ENCODE results near the gene EXOC1L.

EXOC1L gene

GRCh38 chr4:55819634-55820033 lies at the start of gene EXOC1L:
TSS of gene EXOC1L (plus strand) at chr4:55819790. CDS start at chr4:55820027, 237 bp downstream.
- DNase-seq = no peak

GRCh38 chr4:55770662-55771061 lies 48.9 kb upstream of the EXOC1L start:
- no peak for DNase-seq

GRCh38 chr4:55781341-55781740 lies 38.2 kb upstream of the EXOC1L start:
- DNase-seq = no peak

- DNase-seq = no peak
These were observed 37.8 kb upstream of the EXOC1L start for GRCh38 chr4:55781812-55782211.

GRCh38 chr4:55783584-55783983 lies 36.0 kb upstream of the EXOC1L start:
- DNase-seq = no peak

- no peak for DNase-seq
These were observed 34.8 kb upstream of the EXOC1L start for GRCh38 chr4:55784747-55785146.

- DNase-seq = no peak
These were observed 27.9 kb upstream of the EXOC1L start for GRCh38 chr4:55791666-55792065.

- no peak for DNase-seq
These were observed 26.1 kb upstream of the EXOC1L start for GRCh38 chr4:55793479-55793878.

GRCh38 chr4:55794053-55794452 lies 25.5 kb upstream of the EXOC1L start:
- no peak for DNase-seq

GRCh38 chr4:55795341-55795740 lies 24.2 kb upstream of the EXOC1L start:
- no peak for DNase-seq

GRCh38 chr4:55801498-55801897 lies 18.1 kb upstream of the EXOC1L start:
- DNase-seq = no peak

- no peak for DNase-seq
These were observed 12.0 kb upstream of the EXOC1L start for GRCh38 chr4:55807556-55807955.

- DNase-seq = no peak
These were observed 11.4 kb upstream of the EXOC1L start for GRCh38 chr4:55808186-55808585.

GRCh38 chr4:55808632-55809031 lies 11.0 kb upstream of the EXOC1L start:
- no peak for DNase-seq

GRCh38 chr4:55817691-55818090 lies 1.9 kb upstream of the EXOC1L start:
- no peak for DNase-seq

- DNase-seq = no peak
These were observed 689 bp downstream of the EXOC1L start for GRCh38 chr4:55820279-55820678.

- no peak for DNase-seq
These were observed 2.7 kb downstream of the EXOC1L start for GRCh38 chr4:55822329-55822728.

- DNase-seq = no peak
These were observed 5.3 kb downstream of the EXOC1L start for GRCh38 chr4:55824865-55825264.

- DNase-seq = no peak
These were observed 7.4 kb downstream of the EXOC1L start for GRCh38 chr4:55826986-55827385.

GRCh38 chr4:55827582-55827981 lies 8.0 kb downstream of the EXOC1L start:
- no peak for DNase-seq

- no peak for DNase-seq
These were observed 10.5 kb downstream of the EXOC1L start for GRCh38 chr4:55830048-55830447.

- no peak for DNase-seq
These were observed 11.1 kb downstream of the EXOC1L start for GRCh38 chr4:55830716-55831115.

- DNase-seq = no peak
These were observed 14.7 kb downstream of the EXOC1L start for GRCh38 chr4:55834086-55834795.

- no peak for DNase-seq
These were observed 18.3 kb downstream of the EXOC1L start for GRCh38 chr4:55837903-55838302.

GRCh38 chr4:55838356-55838755 lies 18.8 kb downstream of the EXOC1L start:
- no peak for DNase-seq

Measured in cortex of kidney (tissue), 1 donor.